ENCODE data around the gene PHF11. TPM values are rescaled to one million over a fixed set of nuclear protein-coding genes. Genes with fewer than 3 reads are reported as not detected.

PHF11 gene
- polyA plus RNA-seq (ENCODE audit: insufficient read depth in 1 of 5, insufficient read length in 5 of 5, low replicate concordance in 1 of 5): 10 to 100 TPM; 42.2 to 81.0 (median 65.6) TPM
- long read RNA-seq, donor 1, partial matches to known transcripts: 0 of 4 reads
- long read RNA-seq, donor 1, other reads (novel, unspliced or antisense): 0 of 4 reads
- long read RNA-seq, donor 2, partial matches to known transcripts: 0 of 3 reads
- long read RNA-seq, donor 2, other reads (novel, unspliced or antisense): 0 of 3 reads
- long read RNA-seq, donor 3, partial matches to known transcripts: 7 of 14 reads
- long read RNA-seq, donor 3, other reads (novel, unspliced or antisense): 0 of 14 reads
- long read RNA-seq, donor 4, partial matches to known transcripts: 6 of 13 reads
- long read RNA-seq, donor 4, other reads (novel, unspliced or antisense): 0 of 13 reads
- long read RNA-seq, donor 5, transcript PHF11-202 (10 exons, 1,359 nt): major isoform, 7 of 16 reads
- long read RNA-seq, donor 5, partial matches to known transcripts: 0 of 16 reads
- long read RNA-seq, donor 5, other reads (novel, unspliced or antisense): 0 of 16 reads
- long read RNA-seq, donor 6, partial matches to known transcripts: 0 of 16 reads
- long read RNA-seq, donor 6, other reads (novel, unspliced or antisense): 0 of 16 reads
- long read RNA-seq, donor 7, partial matches to known transcripts: 0 of 6 reads
- long read RNA-seq, donor 7, other reads (novel, unspliced or antisense): 0 of 6 reads
- long read RNA-seq, donor 8, partial matches to known transcripts: 0 of 2 reads
- long read RNA-seq, donor 8, other reads (novel, unspliced or antisense): 0 of 2 reads

GRCh38 chr13:49495783-49496762 is at the start of gene PHF11:
Gene PHF11 (plus strand): TSS chr13:49495953. CDS start chr13:49496002, 49 bp downstream.
- DNase-seq: peak; percentile 69 to 71

GRCh38 chr13:49446473-49446872 is 49.3 kb upstream of the PHF11 start:
- no peak for DNase-seq

GRCh38 chr13:49448753-49449152 is 47.0 kb upstream of the PHF11 start:
- no peak for DNase-seq

GRCh38 chr13:49450105-49450819 is 45.5 kb upstream of the PHF11 start:
- DNase-seq: no peak

- no peak for DNase-seq
These were observed 42.9 kb upstream of the PHF11 start for GRCh38 chr13:49452725-49453457.

- no peak for DNase-seq
These were observed 42.3 kb upstream of the PHF11 start for GRCh38 chr13:49453465-49453864.

- no peak for DNase-seq
These were observed 41.3 kb upstream of the PHF11 start for GRCh38 chr13:49454388-49455006.

- no peak for DNase-seq
These were observed 40.8 kb upstream of the PHF11 start for GRCh38 chr13:49455007-49455398.

- no peak for DNase-seq
These were observed 39.6 kb upstream of the PHF11 start for GRCh38 chr13:49456156-49456555.

- DNase-seq: no peak
These were observed 38.5 kb upstream of the PHF11 start for GRCh38 chr13:49457221-49457620.

GRCh38 chr13:49459580-49459979 is 36.2 kb upstream of the PHF11 start:
- no peak for DNase-seq

- DNase-seq: no peak
These were observed 31.7 kb upstream of the PHF11 start for GRCh38 chr13:49464085-49464484.

GRCh38 chr13:49464621-49465325 is 31.0 kb upstream of the PHF11 start:
- no peak for DNase-seq

- DNase-seq: no peak
These were observed 29.4 kb upstream of the PHF11 start for GRCh38 chr13:49466292-49466838.

GRCh38 chr13:49472186-49472585 is 23.6 kb upstream of the PHF11 start:
- no peak for DNase-seq

GRCh38 chr13:49476529-49476928 is 19.2 kb upstream of the PHF11 start:
- no peak for DNase-seq

GRCh38 chr13:49481788-49482187 is 14.0 kb upstream of the PHF11 start:
- no peak for DNase-seq

GRCh38 chr13:49488563-49488962 is 7.2 kb upstream of the PHF11 start:
- DNase-seq: no peak

GRCh38 chr13:49494645-49495044 is 1.1 kb upstream of the PHF11 start:
- no peak for DNase-seq

Data from right lung (tissue), 10 donors.